Effector memory CD8-positive, alpha-beta T cell (primary cell): ENCODE data around the gene DOCK9.

Experiments used
- ATAC-seq: fragments of 150-1000 bp; cut with Tn5 transposase; replicated peaks from 2 replicates; pipeline ENCODE4 v1.10.0; 2021; ENCODE audit warnings: mild to moderate bottlenecking, moderate library complexity
- DNase-seq, 3 experiments: peaks; one replicate each; pipeline ENCODE4 v3.0.0; 2021
- H3K27ac Mint-ChIP-seq, 2 donors: one replicate each; pipeline ENCODE4 v1.8.0; 2022; ENCODE audit warnings: mild to moderate bottlenecking in 2 of 2, mixed read lengths in 2 of 2, moderate library complexity in 2 of 2
- H3K27me3 Mint-ChIP-seq, 2 donors: one replicate each; pipeline ENCODE4 v1.8.0; 2022; ENCODE audit warnings: mixed read lengths in 2 of 2
- H3K36me3 Mint-ChIP-seq: one replicate; pipeline ENCODE4 v1.8.0; 2022; ENCODE audit warnings: mild to moderate bottlenecking, moderate library complexity, mixed read lengths; ENCODE audit not compliant: insufficient read depth
- H3K4me1 Mint-ChIP-seq, 2 donors: one replicate each; pipeline ENCODE4 v1.8.0; 2022; ENCODE audit warnings: low read depth in 2 of 2, mixed read lengths in 2 of 2
- H3K4me3 Mint-ChIP-seq, 2 donors: one replicate each; pipeline ENCODE4 v1.8.0; 2022; ENCODE audit warnings: mild to moderate bottlenecking in 2 of 2, mixed read lengths in 2 of 2, moderate library complexity in 2 of 2
- H3K9me3 Mint-ChIP-seq, 2 donors: one replicate each; pipeline ENCODE4 v1.8.0; 2022; ENCODE audit warnings: mixed read lengths in 2 of 2

DOCK9 gene

DNA sequence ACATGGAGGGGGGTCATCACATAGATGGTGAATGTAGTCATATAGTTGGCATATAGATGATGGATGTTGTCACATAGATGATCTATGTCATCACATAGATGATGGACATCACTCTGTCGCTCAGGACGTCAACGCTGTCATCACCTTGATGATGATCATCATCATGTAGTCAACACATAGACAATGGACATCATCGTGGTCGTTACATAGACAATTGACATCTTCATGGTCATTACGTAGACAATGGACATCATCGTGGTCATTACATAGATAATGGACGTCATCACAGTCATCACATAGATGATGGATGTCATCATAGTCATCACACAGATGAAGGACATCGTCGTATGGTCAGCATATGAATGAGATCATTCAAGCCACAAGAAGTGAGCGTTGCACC is 196.8 kb downstream of the DOCK9 start:
- no peak overlapping the region for H3K27ac Mint-ChIP-seq
- H3K9me3 Mint-ChIP-seq: no peaks in the 10 kb centered on the region
- no peaks in the 10 kb centered on the region for H3K36me3 Mint-ChIP-seq
- DNase-seq (no peak), ATAC-seq (no peak)
- no peaks in the 10 kb centered on the region for H3K4me1 Mint-ChIP-seq
- no peak overlapping the region for H3K4me3 Mint-ChIP-seq
- peaks cover 35 to 60% of the 10 kb centered on the region in 2 donors for H3K27me3 Mint-ChIP-seq

DNA sequence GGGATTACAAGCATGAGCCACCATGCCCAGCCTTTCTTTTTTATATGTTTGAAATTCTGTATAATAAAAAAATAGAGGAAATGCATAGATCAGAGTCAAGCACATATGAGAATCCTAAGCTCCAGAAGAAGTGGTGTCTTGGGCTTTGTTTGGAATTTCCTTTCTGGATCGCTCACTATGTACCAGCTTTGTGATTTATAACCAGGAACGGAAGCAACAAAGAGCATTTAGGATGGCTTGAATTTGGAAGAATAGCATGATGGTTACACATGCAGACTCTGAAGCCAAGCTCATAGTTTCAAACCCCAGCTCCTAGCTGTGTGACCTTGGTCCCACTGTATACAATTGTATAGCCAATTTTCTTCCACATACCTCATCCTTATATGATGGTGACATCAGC is 197.4 kb downstream of the DOCK9 start:
- DNase-seq (no peak), ATAC-seq (no peak)
- H3K27ac Mint-ChIP-seq: no peak overlapping the region
- no peaks in the 10 kb centered on the region for H3K4me1 Mint-ChIP-seq
- no peaks in the 10 kb centered on the region for H3K36me3 Mint-ChIP-seq
- H3K4me3 Mint-ChIP-seq: no peak overlapping the region
- H3K9me3 Mint-ChIP-seq: no peaks in the 10 kb centered on the region
- H3K27me3 Mint-ChIP-seq: peaks cover 35 to 66% of the 10 kb centered on the region in 2 donors

DNA sequence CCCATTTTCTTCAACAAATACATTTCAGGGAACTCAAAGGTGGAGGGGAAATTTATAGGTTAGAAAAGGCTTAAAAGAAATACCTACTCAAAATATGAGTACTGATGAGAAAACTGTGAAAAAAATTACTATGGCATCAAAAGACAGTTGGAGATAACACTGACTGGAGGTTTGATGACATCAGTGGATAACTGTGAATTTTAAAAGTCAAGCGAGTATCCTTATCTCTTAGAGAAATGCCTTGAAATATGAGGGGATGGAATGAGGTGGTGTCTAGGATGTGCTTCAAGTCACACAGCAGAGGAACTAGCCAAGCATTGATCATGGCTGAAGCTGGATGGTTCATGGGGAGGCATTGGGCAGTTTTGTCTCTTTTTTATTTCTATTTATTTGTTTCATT is 198.2 kb downstream of the DOCK9 start:
- DNase-seq (no peak), ATAC-seq (no peak)
- Mint-ChIP-seq H3K4me3 (no peak overlapping the region), H3K27ac (no peak overlapping the region), H3K27me3 (peaks cover 35 to 70% of the 10 kb centered on the region in 2 donors), H3K9me3 (no peaks in the 10 kb centered on the region), H3K4me1 (no peaks in the 10 kb centered on the region), H3K36me3 (no peaks in the 10 kb centered on the region)

DNA sequence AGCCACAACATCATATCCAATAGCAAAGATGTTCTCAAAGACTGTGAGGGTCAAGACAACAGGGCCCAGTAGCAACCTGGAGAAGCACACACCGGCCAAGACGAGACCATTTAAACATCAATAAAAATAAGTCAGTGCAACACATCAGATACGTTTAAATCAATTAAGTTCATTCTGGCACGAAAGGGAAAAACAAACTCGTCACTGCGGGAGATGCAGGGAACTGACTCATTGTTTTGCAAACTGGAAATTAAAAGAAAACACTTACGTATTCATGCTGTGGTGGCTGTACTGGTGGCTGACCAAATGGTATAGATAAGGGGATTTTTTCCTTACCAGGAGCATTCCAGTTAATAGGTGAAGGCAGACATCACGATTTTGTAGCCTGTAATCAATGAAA is 199.1 kb downstream of the DOCK9 start:
- Mint-ChIP-seq H3K27me3 (peaks cover 35 to 72% of the 10 kb centered on the region in 2 donors), H3K27ac (no peak overlapping the region), H3K4me1 (no peaks in the 10 kb centered on the region), H3K4me3 (no peak overlapping the region), H3K36me3 (no peaks in the 10 kb centered on the region), H3K9me3 (no peaks in the 10 kb centered on the region)
- ATAC-seq (no peak), DNase-seq (no peak)

DNA sequence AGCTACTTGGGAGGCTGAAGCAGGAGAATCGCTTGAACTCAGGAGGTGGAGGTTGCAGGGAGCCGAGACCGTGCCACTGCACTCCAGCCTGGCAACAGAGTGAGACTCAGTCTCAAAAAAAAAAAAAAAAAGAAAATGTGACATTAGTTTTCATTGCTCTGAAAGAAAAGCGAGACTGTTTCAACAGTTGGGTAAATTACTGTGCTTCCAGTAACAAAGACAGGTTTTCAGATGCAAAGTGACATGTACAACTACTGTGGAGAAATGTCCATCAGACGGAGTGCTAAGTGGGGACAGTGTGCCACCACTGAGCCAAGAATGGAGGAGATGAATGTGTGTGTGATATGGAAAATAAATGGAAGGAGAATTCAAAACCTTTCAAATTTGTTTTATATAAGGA is 201.2 kb downstream of the DOCK9 start:
- Mint-ChIP-seq H3K9me3 (no peaks in the 10 kb centered on the region), H3K27me3 (peaks cover 34 to 81% of the 10 kb centered on the region in 2 donors), H3K27ac (no peak overlapping the region), H3K36me3 (no peaks in the 10 kb centered on the region), H3K4me3 (no peak overlapping the region), H3K4me1 (no peaks in the 10 kb centered on the region)
- no peak for DNase-seq
- ATAC-seq: no peak

DNA sequence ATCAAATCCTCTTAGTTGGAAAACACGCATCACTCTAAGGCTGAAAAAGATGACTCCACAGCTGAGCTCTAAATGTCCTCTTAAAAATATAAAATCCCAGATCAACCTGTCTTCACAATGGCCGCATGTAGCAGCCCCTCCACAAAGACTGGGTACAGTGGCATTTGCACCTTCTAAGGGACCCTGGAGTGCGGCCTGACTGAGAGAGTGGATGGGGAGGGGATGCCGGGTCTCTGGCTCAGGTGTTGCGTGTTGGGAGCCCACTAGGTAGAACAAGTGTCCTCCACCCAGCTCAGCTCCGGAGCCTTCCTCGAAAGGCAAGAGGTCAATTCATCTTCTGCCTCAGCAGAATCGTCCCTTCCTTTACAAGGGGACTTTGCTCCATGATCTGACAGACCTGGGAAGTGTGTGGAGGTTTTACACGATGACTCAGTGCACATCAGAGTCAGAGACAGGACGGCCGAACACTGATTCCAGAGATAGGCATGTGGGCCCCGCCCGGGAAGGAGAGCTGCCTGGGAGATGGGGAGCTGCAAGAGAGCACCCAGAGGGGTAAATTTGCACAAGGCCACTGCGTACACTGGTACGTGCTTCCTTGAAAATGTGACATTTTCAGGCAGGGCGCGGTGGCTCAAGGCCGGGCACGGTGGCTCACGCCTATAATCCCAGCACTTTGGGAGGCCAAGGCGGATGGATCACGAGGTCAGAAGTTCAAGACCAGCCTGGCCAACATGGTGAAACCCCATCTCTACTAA is 201.8 kb downstream of the DOCK9 start:
- H3K9me3 Mint-ChIP-seq: no peaks in the 10 kb centered on the region
- ATAC-seq (no peak), DNase-seq (no peak)
- no peak overlapping the region for H3K4me3 Mint-ChIP-seq
- H3K27me3 Mint-ChIP-seq: peaks cover 32 to 75% of the 10 kb centered on the region in 2 donors
- no peaks in the 10 kb centered on the region for H3K36me3 Mint-ChIP-seq
- no peaks in the 10 kb centered on the region for H3K4me1 Mint-ChIP-seq
- no peak overlapping the region for H3K27ac Mint-ChIP-seq

DNA sequence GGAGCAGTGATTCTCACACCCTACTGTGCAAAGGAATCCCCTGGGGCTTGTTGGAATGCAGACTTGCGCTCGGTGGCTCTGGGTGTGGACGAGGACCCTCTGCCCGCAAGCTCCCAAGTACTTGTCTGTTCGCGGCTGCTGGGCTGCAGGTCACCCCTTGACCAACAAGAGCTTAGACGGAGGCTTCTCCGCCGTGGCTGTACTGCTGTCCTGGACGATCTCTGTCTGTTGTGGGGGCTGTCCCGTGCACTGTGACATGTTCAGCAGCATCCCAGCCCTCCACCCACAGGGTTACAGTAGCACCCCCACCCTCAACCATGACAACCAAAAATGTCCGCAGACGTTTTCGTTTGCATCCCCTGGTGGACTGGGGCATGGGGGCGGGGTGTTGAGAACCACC is 202.5 kb downstream of the DOCK9 start:
- ATAC-seq: no peak
- DNase-seq: no peak
- Mint-ChIP-seq H3K27ac (no peak overlapping the region), H3K36me3 (no peaks in the 10 kb centered on the region), H3K4me1 (no peaks in the 10 kb centered on the region), H3K9me3 (no peaks in the 10 kb centered on the region), H3K27me3 (peaks cover 33 to 72% of the 10 kb centered on the region in 2 donors), H3K4me3 (no peak overlapping the region)

DNA sequence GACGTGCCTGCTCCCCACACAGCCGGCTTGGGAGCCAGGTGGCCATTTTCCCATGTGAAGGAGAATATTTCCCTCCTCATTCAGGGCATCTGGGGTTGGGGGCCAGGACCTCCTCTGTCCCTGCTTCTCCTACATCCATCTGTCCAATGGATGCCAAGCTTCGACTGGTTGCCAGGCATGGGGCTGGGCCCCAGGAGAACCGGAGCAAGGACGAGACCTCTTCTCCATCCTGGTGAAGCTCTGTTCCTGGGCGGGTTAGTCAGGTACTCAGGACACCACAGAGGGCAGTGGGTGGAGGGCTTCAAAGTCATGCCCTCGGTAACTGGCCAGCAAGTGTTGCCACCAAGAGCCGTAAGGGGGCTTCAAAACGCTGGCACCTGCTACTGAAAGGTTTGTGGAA is 203.1 kb downstream of the DOCK9 start:
- no peaks in the 10 kb centered on the region for H3K36me3 Mint-ChIP-seq
- no peaks in the 10 kb centered on the region for H3K9me3 Mint-ChIP-seq
- H3K27ac Mint-ChIP-seq: no peak overlapping the region

DNA sequence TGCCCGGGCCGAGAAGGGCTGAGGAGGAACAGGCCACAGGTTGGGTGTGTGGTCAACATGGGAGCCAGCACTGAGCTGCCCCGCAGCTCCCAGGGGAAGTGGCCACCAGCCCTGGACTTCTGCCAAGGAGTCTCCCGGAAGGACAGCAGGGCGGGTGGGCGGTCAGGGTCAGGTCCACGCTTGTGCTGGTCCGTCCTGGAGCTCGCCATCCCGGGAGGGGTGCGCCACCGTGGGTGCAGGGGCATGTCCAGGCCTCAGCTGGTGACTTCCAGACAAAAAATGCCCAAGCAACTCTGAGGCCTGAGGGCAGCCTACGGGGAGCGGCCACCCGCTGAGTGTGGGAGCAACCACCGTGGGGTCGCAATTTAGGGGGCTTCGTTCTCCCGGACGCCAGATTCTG is 203.9 kb downstream of the DOCK9 start:
- no peaks in the 10 kb centered on the region for H3K9me3 Mint-ChIP-seq
- no peaks in the 10 kb centered on the region for H3K4me1 Mint-ChIP-seq
- H3K4me3 Mint-ChIP-seq: no peak overlapping the region
- DNase-seq: no peak
- H3K27me3 Mint-ChIP-seq: peaks cover 38 to 77% of the 10 kb centered on the region in 2 donors
- no peak overlapping the region for H3K27ac Mint-ChIP-seq
- no peaks in the 10 kb centered on the region for H3K36me3 Mint-ChIP-seq
- no peak for ATAC-seq

More for the DNA sequence above, 203.1 kb downstream of the DOCK9 start:
- no peak for ATAC-seq
- no peak for DNase-seq
- Mint-ChIP-seq H3K4me3 (no peak overlapping the region), H3K27me3 (peaks cover 37 to 77% of the 10 kb centered on the region in 2 donors), H3K4me1 (no peaks in the 10 kb centered on the region)

DNA sequence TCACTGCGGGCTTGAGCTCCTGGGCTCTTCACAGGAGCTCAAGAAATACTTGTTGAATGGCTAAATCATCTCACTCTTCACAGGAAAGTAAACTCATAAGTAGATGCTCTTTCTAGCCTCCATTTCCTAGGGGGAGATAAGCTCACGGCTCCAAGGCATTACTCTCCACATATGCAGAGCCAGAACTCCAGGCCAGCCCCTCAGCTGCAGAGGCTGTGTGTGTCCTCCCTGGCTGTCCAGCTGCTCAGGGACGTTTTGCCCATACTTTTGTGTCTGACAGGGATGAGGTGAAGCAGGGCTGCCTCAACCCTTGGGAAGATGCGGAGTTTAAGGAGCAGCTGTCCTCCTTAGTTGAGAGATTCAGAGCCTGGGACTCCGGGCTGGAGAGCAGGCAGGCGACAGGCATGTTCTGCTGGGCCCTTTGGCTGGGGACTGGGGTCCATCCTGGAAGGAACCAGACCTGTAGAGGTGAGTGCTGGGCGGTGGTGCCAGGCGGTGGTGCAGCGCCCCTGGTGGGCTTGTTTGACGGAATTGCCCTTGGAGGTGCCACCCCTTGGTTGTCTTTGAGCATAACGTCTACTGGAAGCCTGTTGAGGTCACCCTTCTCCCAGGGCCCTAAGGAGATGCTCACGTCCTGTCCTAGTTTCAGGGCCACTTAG is 204.9 kb downstream of the DOCK9 start:
- Mint-ChIP-seq H3K36me3 (no peaks in the 10 kb centered on the region), H3K27me3 (peaks cover 36 to 77% of the 10 kb centered on the region in 2 donors), H3K27ac (no peak overlapping the region), H3K4me3 (no peak overlapping the region), H3K4me1 (no peaks in the 10 kb centered on the region), H3K9me3 (no peaks in the 10 kb centered on the region)
- DNase-seq (no peak), ATAC-seq (no peak)

DNA sequence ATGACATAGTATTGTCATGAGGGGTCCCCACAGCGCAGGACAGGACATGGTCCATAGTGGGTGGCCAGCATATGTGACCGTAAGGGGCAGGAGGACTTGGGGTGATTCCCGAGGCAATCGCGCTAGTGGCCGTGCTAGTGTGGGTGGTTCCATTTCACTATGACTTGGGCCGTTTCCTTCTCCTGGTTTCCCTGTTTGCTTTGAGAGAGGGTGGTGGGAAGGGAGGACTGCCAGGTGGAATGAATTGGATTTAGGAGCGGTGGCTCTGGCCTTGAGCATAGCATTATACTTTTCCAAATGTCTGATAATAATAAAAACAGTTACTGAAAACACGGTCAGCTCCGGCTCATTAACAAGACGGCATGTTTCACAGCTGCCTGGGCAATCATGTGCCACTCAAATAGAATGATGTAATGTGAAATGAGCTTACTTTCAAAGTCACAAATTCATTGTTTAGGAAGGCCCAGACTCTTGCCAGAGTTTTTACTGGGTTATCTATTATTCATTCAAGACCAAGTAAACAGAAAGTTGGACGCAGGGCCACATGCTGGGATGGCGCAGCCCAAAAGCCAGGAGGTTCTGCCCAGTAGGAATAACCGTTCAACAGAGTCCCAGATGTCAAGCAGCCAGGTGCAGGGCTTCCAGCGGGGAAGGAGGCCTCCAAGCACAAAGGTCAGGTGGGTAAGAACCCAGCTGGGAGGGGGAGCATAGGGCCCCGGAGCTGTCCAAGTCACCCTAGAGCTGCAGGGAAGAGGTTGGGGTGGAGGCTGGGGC is 205.8 kb downstream of the DOCK9 start:
- Mint-ChIP-seq H3K9me3 (no peaks in the 10 kb centered on the region), H3K27ac (no peak overlapping the region), H3K36me3 (no peaks in the 10 kb centered on the region), H3K27me3 (peaks cover 32 to 68% of the 10 kb centered on the region in 2 donors), H3K4me1 (no peaks in the 10 kb centered on the region), H3K4me3 (no peak overlapping the region)
- no peak for ATAC-seq
- no peak for DNase-seq

DNA sequence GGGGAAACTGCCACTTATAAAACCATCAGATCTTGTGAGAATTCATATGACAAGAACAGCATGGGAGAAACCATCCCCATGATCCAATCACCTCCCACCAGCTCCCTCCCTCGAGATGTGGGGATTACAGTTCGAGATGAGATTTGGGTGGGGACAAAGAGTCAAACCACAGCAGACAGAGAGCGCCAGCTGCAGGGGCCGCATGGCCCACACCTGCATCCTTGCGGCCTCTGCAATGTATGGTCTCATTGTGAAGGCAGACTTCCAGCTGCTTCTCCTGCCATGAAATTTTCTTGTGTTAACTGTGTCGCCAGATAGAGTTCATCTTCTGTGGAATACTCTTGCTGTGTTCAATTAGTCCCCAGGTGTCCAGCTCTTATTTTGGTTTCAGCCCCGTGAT is 208.1 kb downstream of the DOCK9 start:
- H3K9me3 Mint-ChIP-seq: no peaks in the 10 kb centered on the region
- no peak overlapping the region for H3K4me3 Mint-ChIP-seq
- no peaks in the 10 kb centered on the region for H3K4me1 Mint-ChIP-seq
- DNase-seq (no peak), ATAC-seq (no peak)
- H3K36me3 Mint-ChIP-seq: no peaks in the 10 kb centered on the region
- no peak overlapping the region for H3K27ac Mint-ChIP-seq
- peaks cover 27 to 69% of the 10 kb centered on the region in 2 donors for H3K27me3 Mint-ChIP-seq

DNA sequence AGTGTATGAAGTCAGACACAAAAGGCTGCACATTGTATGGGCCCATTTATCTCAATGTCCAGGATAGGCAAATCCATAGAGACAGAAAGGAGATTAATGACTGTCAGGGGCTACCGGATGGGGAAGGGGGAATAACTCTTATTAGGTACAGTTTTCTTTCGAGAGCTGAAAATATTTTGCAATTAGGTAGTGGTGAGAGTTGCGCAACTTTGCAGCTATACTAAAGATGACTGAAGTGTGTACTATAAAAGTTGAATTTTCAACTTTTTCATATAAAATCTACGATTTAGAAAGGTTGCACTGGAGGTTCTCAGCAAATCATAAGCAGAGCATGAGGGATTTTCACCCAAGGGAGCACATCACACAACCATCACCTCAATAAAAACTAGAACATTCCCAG is 209.3 kb downstream of the DOCK9 start:
- ATAC-seq: no peak
- no peak overlapping the region for H3K4me3 Mint-ChIP-seq
- H3K9me3 Mint-ChIP-seq: no peaks in the 10 kb centered on the region
- peaks cover 33 to 64% of the 10 kb centered on the region in 2 donors for H3K27me3 Mint-ChIP-seq
- H3K4me1 Mint-ChIP-seq: no peaks in the 10 kb centered on the region
- no peaks in the 10 kb centered on the region for H3K36me3 Mint-ChIP-seq
- DNase-seq: no peak
- H3K27ac Mint-ChIP-seq: no peak overlapping the region

DNA sequence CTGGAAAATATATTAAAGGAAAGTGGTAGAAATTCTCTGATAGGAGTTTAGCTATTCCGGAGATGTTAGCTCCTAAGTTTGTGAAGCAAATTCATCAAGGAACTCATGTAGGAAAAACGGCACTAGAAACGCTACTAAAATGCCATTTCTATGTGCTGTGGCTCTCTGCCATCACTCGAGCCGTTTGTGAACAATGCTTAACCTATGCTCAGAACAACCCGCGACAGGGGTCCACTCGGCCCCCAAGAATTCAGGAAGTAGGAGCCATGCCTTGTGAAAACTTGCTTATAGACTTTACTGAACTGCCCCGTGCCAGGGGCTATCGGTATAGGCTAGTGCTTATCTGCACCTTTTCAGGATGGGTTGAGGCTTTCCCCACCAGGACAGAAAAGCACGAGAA is 211.2 kb downstream of the DOCK9 start:
- Mint-ChIP-seq H3K27me3 (peaks cover 32 to 55% of the 10 kb centered on the region in 2 donors), H3K36me3 (no peaks in the 10 kb centered on the region), H3K4me3 (no peak overlapping the region), H3K27ac (no peak overlapping the region), H3K4me1 (no peaks in the 10 kb centered on the region), H3K9me3 (no peaks in the 10 kb centered on the region)
- no peak for DNase-seq
- no peak for ATAC-seq
